ENCODE data around the gene DNMT3A. TPM values are rescaled to one million over a fixed set of nuclear protein-coding genes. Genes with fewer than 3 reads are reported as not detected.
A peak's percentile ranks its signal among the peaks of the same experiment; 100 is the strongest.

DNMT3A gene
- 80.2 and 85.2 TPM in 2 replicates for total RNA-seq
- long read RNA-seq, transcript DNMT3A-205 (18 exons, 2,300 nt): major isoform, 14 of 55 reads
- long read RNA-seq, partial matches to known transcripts: 25 of 55 reads
- long read RNA-seq, other reads (novel, unspliced or antisense): 12 of 55 reads

- no peaks in the 10 kb centered on the region for H3K27me3 Mint-ChIP-seq (ENCODE audit: unreplicated experiment)
- H3K4me1 Mint-ChIP-seq (ENCODE audit: unreplicated experiment): peaks cover 23% of the 10 kb centered on the region
- peaks cover 3% of the 10 kb centered on the region for H3K36me3 Mint-ChIP-seq (ENCODE audit: unreplicated experiment)
- H3K27ac Mint-ChIP-seq (ENCODE audit: unreplicated experiment): no peak within 1 kb of the TSS
- TF ChIP-seq CTCF (IDR thresholded peaks at IDR 0.05): no peak
- no peaks in the 10 kb centered on the region for H3K9me3 Mint-ChIP-seq (ENCODE audit: unreplicated experiment)
- peak within 1 kb of the TSS; percentile 72 for H3K4me3 Mint-ChIP-seq (ENCODE audit: unreplicated experiment)
- DNase-seq (ENCODE audit: extremely low spot score, unreplicated experiment): no peak
These were observed at the start of gene DNMT3A for GRCh38 chr2:25341753-25342371. Gene DNMT3A, minus strand, starts transcription at chr2:25341925. Its CDS starts 27,941 bp downstream, at chr2:25313984.

GRCh38 chr2:25389161-25389560, 47.4 kb upstream of the DNMT3A start:
- H3K36me3 Mint-ChIP-seq (ENCODE audit: unreplicated experiment): peaks cover 20% of the 10 kb centered on the region
- no peak overlapping the region for H3K4me3 Mint-ChIP-seq (ENCODE audit: unreplicated experiment)

GRCh38 chr2:25388491-25388890, 46.8 kb upstream of the DNMT3A start:
- Mint-ChIP-seq H3K4me3 (ENCODE audit: unreplicated experiment) (no peak overlapping the region), H3K27me3 (ENCODE audit: unreplicated experiment) (no peaks in the 10 kb centered on the region), H3K4me1 (ENCODE audit: unreplicated experiment) (no peaks in the 10 kb centered on the region), H3K9me3 (ENCODE audit: unreplicated experiment) (no peaks in the 10 kb centered on the region), H3K27ac (ENCODE audit: unreplicated experiment) (no peak overlapping the region), H3K36me3 (ENCODE audit: unreplicated experiment) (peaks cover 20% of the 10 kb centered on the region)
- DNase-seq (ENCODE audit: extremely low spot score, unreplicated experiment): no peak
- TF ChIP-seq CTCF (IDR thresholded peaks at IDR 0.05): no peak

More at GRCh38 chr2:25389161-25389560, 47.4 kb upstream of the DNMT3A start:
- TF ChIP-seq CTCF (IDR thresholded peaks at IDR 0.05): no peak
- Mint-ChIP-seq H3K27ac (ENCODE audit: unreplicated experiment) (no peak overlapping the region), H3K4me1 (ENCODE audit: unreplicated experiment) (no peaks in the 10 kb centered on the region), H3K27me3 (ENCODE audit: unreplicated experiment) (no peaks in the 10 kb centered on the region), H3K9me3 (ENCODE audit: unreplicated experiment) (peaks cover 7% of the 10 kb centered on the region)
- DNase-seq (ENCODE audit: extremely low spot score, unreplicated experiment): no peak

- no peak for DNase-seq (ENCODE audit: extremely low spot score, unreplicated experiment)
- TF ChIP-seq CTCF (IDR thresholded peaks at IDR 0.05): no peak
- no peak overlapping the region for H3K27ac Mint-ChIP-seq (ENCODE audit: unreplicated experiment)
- H3K4me3 Mint-ChIP-seq (ENCODE audit: unreplicated experiment): no peak overlapping the region
- H3K27me3 Mint-ChIP-seq (ENCODE audit: unreplicated experiment): no peaks in the 10 kb centered on the region
- H3K36me3 Mint-ChIP-seq (ENCODE audit: unreplicated experiment): peaks cover 20% of the 10 kb centered on the region
- no peaks in the 10 kb centered on the region for H3K9me3 Mint-ChIP-seq (ENCODE audit: unreplicated experiment)
- H3K4me1 Mint-ChIP-seq (ENCODE audit: unreplicated experiment): no peaks in the 10 kb centered on the region
These were observed 46.2 kb upstream of the DNMT3A start for GRCh38 chr2:25387876-25388449.

All from osteocyte (in vitro differentiated cells).